ENCODE data around the gene LCP1.

- TF ChIP-seq POLR2A (IDR thresholded peaks at IDR 0.05) (no peak), CTCF (IDR thresholded peaks at IDR 0.05) (no peak)
These were observed 81.0 kb downstream of the LCP1 start for GRCh38 chr13:46101002-46101401.
